Astrocyte (in vitro differentiated cells and primary cell): ENCODE results near the gene TIMM44.

Source experiments
- EZH2 ChIP-seq: IDR thresholded peaks from 2 replicates; pipeline ENCODE4 v1.6.1; 2012; ENCODE audit warnings: mild to moderate bottlenecking, low read length, inconsistent platforms; ENCODE audit not compliant: insufficient read depth
- TF ChIP-seq, protein P1 (sequence below): IDR thresholded peaks from 2 replicates; pipeline ENCODE4 v1.5.1; 2011; ENCODE audit warnings: low read depth, mild to moderate bottlenecking, inconsistent platforms, low read length, moderate library complexity; ENCODE audit not compliant: insufficient read depth

DNA sequence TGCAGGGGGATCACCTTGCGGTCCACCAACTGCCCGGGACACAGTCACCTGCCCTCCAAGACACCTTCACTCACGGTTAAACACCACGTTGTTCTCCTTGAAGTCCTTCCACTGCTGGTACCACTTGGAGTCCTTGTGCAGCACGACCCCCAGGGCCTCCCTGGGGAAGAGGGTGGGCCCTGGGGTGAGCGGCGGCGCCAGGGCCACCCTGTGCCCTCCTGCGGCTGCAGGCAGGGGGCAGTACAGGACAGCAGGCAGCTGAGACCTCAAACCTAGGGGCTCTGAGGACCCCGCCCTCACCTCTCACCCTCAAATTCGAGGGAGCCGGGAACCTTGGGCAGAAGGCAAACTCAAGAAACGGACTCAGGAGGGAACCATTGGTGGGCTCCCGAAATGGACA, 10.1 kb downstream of the TIMM44 start:
- TF ChIP-seq, protein P1, sequence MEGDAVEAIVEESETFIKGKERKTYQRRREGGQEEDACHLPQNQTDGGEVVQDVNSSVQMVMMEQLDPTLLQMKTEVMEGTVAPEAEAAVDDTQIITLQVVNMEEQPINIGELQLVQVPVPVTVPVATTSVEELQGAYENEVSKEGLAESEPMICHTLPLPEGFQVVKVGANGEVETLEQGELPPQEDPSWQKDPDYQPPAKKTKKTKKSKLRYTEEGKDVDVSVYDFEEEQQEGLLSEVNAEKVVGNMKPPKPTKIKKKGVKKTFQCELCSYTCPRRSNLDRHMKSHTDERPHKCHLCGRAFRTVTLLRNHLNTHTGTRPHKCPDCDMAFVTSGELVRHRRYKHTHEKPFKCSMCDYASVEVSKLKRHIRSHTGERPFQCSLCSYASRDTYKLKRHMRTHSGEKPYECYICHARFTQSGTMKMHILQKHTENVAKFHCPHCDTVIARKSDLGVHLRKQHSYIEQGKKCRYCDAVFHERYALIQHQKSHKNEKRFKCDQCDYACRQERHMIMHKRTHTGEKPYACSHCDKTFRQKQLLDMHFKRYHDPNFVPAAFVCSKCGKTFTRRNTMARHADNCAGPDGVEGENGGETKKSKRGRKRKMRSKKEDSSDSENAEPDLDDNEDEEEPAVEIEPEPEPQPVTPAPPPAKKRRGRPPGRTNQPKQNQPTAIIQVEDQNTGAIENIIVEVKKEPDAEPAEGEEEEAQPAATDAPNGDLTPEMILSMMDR, result no peak
- TF ChIP-seq EZH2, result no peak
